ENCODE data around the gene GJD2.

- TF ChIP-seq CTCF (IDR thresholded peaks at IDR 0.05; ENCODE audit: insufficient read depth, low read length) (no peak), POLR2AphosphoS5 (IDR thresholded peaks at IDR 0.05; ENCODE audit: low read depth) (no peak), SPI1 (IDR thresholded peaks at IDR 0.05; ENCODE audit: borderline replicate concordance, low read depth) (no peak)
These were observed 29.2 kb downstream of the GJD2 start for GRCh38 chr15:34725556-34725955.
